ENCODE results near the gene TRIM10.

Gene TRIM10

DNA sequence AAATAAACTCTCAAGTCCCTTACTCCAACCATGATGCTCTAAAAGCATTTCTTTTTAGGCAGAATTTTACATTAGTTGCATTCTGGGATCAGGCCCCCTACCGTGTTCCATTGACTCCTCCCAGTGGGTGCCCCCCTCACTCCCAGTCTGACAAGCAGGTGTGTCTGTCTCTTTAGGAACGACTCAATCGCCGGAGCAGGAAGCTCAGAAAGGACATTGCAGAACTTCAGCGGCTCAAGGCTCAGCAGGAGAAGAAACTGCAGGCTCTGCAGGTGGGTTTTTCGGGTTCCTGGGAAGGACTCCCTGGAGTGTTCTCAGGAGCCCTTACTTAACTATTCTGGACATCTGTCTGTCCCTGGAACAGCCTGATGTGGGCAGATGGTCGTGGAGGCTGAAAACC is 15.2 kb downstream of the TRIM10 start:
- TF ChIP-seq POLR2AphosphoS5 (IDR thresholded peaks at IDR 0.05; ENCODE audit: low read depth) (no peak), GABPA (IDR thresholded peaks at IDR 0.05; ENCODE audit: low read depth) (no peak), SPI1 (IDR thresholded peaks at IDR 0.05; ENCODE audit: borderline replicate concordance, low read depth) (no peak)
- TF ChIP-seq, protein P1, sequence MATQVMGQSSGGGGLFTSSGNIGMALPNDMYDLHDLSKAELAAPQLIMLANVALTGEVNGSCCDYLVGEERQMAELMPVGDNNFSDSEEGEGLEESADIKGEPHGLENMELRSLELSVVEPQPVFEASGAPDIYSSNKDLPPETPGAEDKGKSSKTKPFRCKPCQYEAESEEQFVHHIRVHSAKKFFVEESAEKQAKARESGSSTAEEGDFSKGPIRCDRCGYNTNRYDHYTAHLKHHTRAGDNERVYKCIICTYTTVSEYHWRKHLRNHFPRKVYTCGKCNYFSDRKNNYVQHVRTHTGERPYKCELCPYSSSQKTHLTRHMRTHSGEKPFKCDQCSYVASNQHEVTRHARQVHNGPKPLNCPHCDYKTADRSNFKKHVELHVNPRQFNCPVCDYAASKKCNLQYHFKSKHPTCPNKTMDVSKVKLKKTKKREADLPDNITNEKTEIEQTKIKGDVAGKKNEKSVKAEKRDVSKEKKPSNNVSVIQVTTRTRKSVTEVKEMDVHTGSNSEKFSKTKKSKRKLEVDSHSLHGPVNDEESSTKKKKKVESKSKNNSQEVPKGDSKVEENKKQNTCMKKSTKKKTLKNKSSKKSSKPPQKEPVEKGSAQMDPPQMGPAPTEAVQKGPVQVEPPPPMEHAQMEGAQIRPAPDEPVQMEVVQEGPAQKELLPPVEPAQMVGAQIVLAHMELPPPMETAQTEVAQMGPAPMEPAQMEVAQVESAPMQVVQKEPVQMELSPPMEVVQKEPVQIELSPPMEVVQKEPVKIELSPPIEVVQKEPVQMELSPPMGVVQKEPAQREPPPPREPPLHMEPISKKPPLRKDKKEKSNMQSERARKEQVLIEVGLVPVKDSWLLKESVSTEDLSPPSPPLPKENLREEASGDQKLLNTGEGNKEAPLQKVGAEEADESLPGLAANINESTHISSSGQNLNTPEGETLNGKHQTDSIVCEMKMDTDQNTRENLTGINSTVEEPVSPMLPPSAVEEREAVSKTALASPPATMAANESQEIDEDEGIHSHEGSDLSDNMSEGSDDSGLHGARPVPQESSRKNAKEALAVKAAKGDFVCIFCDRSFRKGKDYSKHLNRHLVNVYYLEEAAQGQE (IDR thresholded peaks at IDR 0.05; ENCODE audit: insufficient replicate concordance, low read depth), result no peak
- TF ChIP-seq, protein P2, sequence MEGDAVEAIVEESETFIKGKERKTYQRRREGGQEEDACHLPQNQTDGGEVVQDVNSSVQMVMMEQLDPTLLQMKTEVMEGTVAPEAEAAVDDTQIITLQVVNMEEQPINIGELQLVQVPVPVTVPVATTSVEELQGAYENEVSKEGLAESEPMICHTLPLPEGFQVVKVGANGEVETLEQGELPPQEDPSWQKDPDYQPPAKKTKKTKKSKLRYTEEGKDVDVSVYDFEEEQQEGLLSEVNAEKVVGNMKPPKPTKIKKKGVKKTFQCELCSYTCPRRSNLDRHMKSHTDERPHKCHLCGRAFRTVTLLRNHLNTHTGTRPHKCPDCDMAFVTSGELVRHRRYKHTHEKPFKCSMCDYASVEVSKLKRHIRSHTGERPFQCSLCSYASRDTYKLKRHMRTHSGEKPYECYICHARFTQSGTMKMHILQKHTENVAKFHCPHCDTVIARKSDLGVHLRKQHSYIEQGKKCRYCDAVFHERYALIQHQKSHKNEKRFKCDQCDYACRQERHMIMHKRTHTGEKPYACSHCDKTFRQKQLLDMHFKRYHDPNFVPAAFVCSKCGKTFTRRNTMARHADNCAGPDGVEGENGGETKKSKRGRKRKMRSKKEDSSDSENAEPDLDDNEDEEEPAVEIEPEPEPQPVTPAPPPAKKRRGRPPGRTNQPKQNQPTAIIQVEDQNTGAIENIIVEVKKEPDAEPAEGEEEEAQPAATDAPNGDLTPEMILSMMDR (IDR thresholded peaks at IDR 0.05; ENCODE audit: insufficient read depth, low read length), result no peak
- no peak overlapping the region for H3K27ac ChIP-seq (replicated peaks)
- DNase-seq (ENCODE audit: low read depth in 1 of 2, low spot score in 1 of 2), result no peak
- no peak overlapping the region for H3K4me3 ChIP-seq (replicated peaks; ENCODE audit: insufficient read depth, low read length)
- peaks cover 6% of the 10 kb centered on the region for H3K27me3 ChIP-seq (ENCODE audit: insufficient read depth, poor library complexity, severe bottlenecking)

DNA sequence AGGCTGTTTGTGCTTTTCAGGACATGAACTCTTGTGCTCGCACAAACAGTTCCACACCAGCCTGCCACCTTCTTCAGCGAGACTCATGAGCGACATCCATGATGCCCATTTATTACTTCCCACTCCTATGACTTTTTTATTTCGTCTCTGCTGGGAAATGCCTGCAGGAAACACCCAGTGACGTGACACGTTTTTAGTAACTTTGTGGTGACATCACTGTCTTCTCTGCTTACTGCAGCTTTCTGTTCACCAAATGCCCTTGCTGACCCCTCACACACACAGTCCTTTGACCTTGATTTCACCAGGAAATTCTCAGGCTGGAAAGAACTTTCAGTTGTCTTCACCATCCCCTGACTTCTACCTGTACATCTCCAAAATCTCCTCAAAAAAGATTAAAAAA is 16.2 kb downstream of the TRIM10 start:
- Histone ChIP-seq H3K27ac (replicated peaks) (no peak overlapping the region), H3K4me3 (replicated peaks; ENCODE audit: insufficient read depth, low read length) (no peak overlapping the region), H3K27me3 (ENCODE audit: insufficient read depth, poor library complexity, severe bottlenecking) (peaks cover 6% of the 10 kb centered on the region)
- DNase-seq (ENCODE audit: low read depth in 1 of 2, low spot score in 1 of 2), result no peak
- TF ChIP-seq, protein P1 (IDR thresholded peaks at IDR 0.05; ENCODE audit: insufficient replicate concordance, low read depth), result no peak
- TF ChIP-seq SPI1 (IDR thresholded peaks at IDR 0.05; ENCODE audit: borderline replicate concordance, low read depth) (no peak), GABPA (IDR thresholded peaks at IDR 0.05; ENCODE audit: low read depth) (no peak), POLR2AphosphoS5 (IDR thresholded peaks at IDR 0.05; ENCODE audit: low read depth) (no peak)
- TF ChIP-seq, protein P2 (IDR thresholded peaks at IDR 0.05; ENCODE audit: insufficient read depth, low read length), result no peak

DNA sequence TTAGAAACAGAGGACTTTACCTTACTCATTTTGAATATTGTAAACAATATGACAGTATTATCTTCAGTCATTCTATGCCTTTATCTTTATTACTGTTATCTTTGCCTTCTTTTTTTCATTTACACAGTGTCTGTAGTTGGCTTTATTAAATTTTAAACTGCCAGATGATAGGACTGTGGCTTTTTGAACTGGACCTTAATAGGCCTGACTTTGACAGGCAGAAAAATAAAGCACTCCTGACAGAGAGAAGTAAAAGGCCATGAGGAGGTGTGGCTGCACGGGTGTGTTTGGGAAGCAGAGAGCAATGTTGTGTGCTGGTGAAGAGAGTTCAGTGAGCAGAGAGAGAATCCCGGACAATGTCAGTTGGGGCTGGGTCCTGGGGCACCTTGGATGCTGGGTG is 17.2 kb downstream of the TRIM10 start:
- Histone ChIP-seq H3K27me3 (ENCODE audit: insufficient read depth, poor library complexity, severe bottlenecking) (peaks cover 6% of the 10 kb centered on the region), H3K27ac (replicated peaks) (no peak overlapping the region), H3K4me3 (replicated peaks; ENCODE audit: insufficient read depth, low read length) (no peak overlapping the region)
- DNase-seq (ENCODE audit: low read depth in 1 of 2, low spot score in 1 of 2), result no peak
- TF ChIP-seq POLR2AphosphoS5 (IDR thresholded peaks at IDR 0.05; ENCODE audit: low read depth) (no peak), SPI1 (IDR thresholded peaks at IDR 0.05; ENCODE audit: borderline replicate concordance, low read depth) (no peak), GABPA (IDR thresholded peaks at IDR 0.05; ENCODE audit: low read depth) (no peak)
- TF ChIP-seq, protein P1 (IDR thresholded peaks at IDR 0.05; ENCODE audit: insufficient replicate concordance, low read depth), result no peak
- TF ChIP-seq, protein P2 (IDR thresholded peaks at IDR 0.05; ENCODE audit: insufficient read depth, low read length), result no peak

Measured in HL-60 (cell line).